GM23248 (cell line): ENCODE results near the gene AGAP1.

ENCODE experiments used
- EZH2 ChIP-seq: fragments of 200-600 bp; sonication (generic); IDR thresholded peaks from 2 replicates; pipeline ENCODE4 v1.6.1; 2018; ENCODE audit warnings: antibody characterized with exemption, mild to moderate bottlenecking; ENCODE audit not compliant: insufficient read depth, poor library complexity, severe bottlenecking
- EZH2phosphoT487 ChIP-seq: fragments of 200-600 bp; sonication (generic); IDR thresholded peaks from 2 replicates; pipeline ENCODE4 v1.6.1; 2018; ENCODE audit warnings: antibody characterized with exemption, moderate library complexity, mild to moderate bottlenecking, low read depth; ENCODE audit not compliant: insufficient read depth

DNA sequence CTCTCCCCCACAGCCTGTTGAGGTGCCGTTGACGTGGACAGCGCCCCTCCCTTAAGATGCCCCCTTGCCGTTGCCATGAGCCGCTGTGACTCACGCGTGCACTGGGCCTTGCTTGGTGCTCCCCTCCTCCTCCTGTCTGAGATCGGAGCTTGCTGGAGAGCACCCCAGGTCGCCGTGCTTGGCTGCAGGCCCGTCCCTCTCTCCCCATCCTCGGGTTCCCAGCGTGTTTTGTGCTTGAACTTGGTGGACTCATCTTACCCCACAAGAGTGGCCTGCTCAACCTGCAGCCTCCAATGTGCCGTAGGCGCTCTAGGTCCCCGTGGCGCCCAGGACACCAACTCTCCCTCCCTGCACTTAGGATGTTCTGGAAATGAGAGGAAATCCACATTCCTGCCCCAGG lies 634.5 kb downstream of the AGAP1 start:
- TF ChIP-seq EZH2: no peak
- no peak for TF ChIP-seq EZH2phosphoT487
